ENCODE results near the gene APBA1. TPM values are rescaled to one million over a fixed set of nuclear protein-coding genes. Genes with fewer than 3 reads are reported as not detected.

APBA1 gene
- total and polyA plus RNA-seq, 12 donors: 0.66 to 5.7 (median 2.5) TPM

- Histone ChIP-seq H3K36me3 (no peaks in the 10 kb centered on the region), H3K9me3 (no peaks in the 10 kb centered on the region), H3K27me3 (no peaks in the 10 kb centered on the region), H3K4me3 (no peak overlapping the region), H3K27ac (no peak overlapping the region), H3K4me1 (peaks cover 0 to 12% (median 10%) of the 10 kb centered on the region in 9 donors)
- no peak for TF ChIP-seq CTCF (IDR thresholded peaks at IDR 0.05)
- no peak for DNase-seq
- intact Hi-C loops (cut with DNase I): loop anchor here in 2 of 10 donors (10.0 kb wide), 3 partner anchors 200 to 510 kb away; no protein-coding TSS in a partner anchor
- peak in 1 of 8 donors; percentile 60 for ATAC-seq
- 54 to 64% methylated on average over 6 of the region's 6 CpGs for WGBS, 2 donors
Observed at GRCh38 chr9:69554945-69555344, 117.2 kb downstream of the APBA1 start.

- WGBS, 2 donors: 20 to 24% methylated on average over 14 of the region's 14 CpGs
Observed at GRCh38 chr9:69549310-69550202, 122.6 kb downstream of the APBA1 start.

GRCh38 chr9:69548681-69549080 is 123.5 kb downstream of the APBA1 start:
- Histone ChIP-seq H3K27ac (no peak overlapping the region), H3K4me3 (no peak overlapping the region), H3K4me1 (peaks cover 0 to under 1% (median 0%) of the 10 kb centered on the region in 9 donors), H3K27me3 (no peaks in the 10 kb centered on the region), H3K9me3 (no peaks in the 10 kb centered on the region), H3K36me3 (no peaks in the 10 kb centered on the region)
- intact Hi-C loops (cut with DNase I): loop anchor here (2.0 to 10.0 kb wide), 6 partner anchors 126 to 514 kb away; partner anchors contain the start of gene FXN (in 1 of the 10)
- DNase-seq (no peak), ATAC-seq (no peak)
- no peak for TF ChIP-seq CTCF (IDR thresholded peaks at IDR 0.05)
- 86 to 89% methylated on average over 3 of the region's 3 CpGs for WGBS, 2 donors

More at GRCh38 chr9:69549310-69550202, 122.6 kb downstream of the APBA1 start:
- peak in 1 of 2 donors; percentile 17 for DNase-seq
- H3K36me3 ChIP-seq: no peaks in the 10 kb centered on the region
- peak; percentile 50 to 92 (median 86) for TF ChIP-seq CTCF (IDR thresholded peaks at IDR 0.05)
- H3K27me3 ChIP-seq: no peaks in the 10 kb centered on the region
- H3K27ac ChIP-seq: no peak overlapping the region
- intact Hi-C loops (cut with DNase I): loop anchor here (2.0 to 10.0 kb wide), 9 partner anchors 127 to 515 kb away; partner anchors contain the start of gene FXN (in 1 of the 10)
- H3K9me3 ChIP-seq: no peaks in the 10 kb centered on the region
- peaks cover 0 to 5% (median 2%) of the 10 kb centered on the region in 9 donors for H3K4me1 ChIP-seq
- no peak overlapping the region for H3K4me3 ChIP-seq
- peak in 6 of 8 donors; percentile 30 to 75 (median 56) for ATAC-seq

GRCh38 chr9:69546265-69546664 is 125.9 kb downstream of the APBA1 start:
- TF ChIP-seq CTCF (IDR thresholded peaks at IDR 0.05): peak in 7 of 9 donors; percentile 8 to 47 (median 35)
- H3K4me1 ChIP-seq: peaks cover 0 to 13% (median 5%) of the 10 kb centered on the region in 9 donors
- H3K9me3 ChIP-seq: no peaks in the 10 kb centered on the region
- intact Hi-C loops (cut with DNase I): loop anchor here in 6 of 10 donors (5.0 to 10.0 kb wide), 4 partner anchors 124 to 511 kb away; partner anchors contain the start of gene FXN (in 1 of the 6)
- DNase-seq (no peak), ATAC-seq (no peak)
- WGBS, 2 donors: 68 to 72% methylated on average over 4 of the region's 4 CpGs
- no peak overlapping the region for H3K27ac ChIP-seq
- no peak overlapping the region for H3K4me3 ChIP-seq
- H3K36me3 ChIP-seq: no peaks in the 10 kb centered on the region
- no peaks in the 10 kb centered on the region for H3K27me3 ChIP-seq
